ENCODE results near the gene SELENOF.
A peak's percentile ranks its signal among the peaks of the same experiment; 100 is the strongest.
"Not testable (repeated sequence)": the region's sequence is repeated elsewhere in the genome, so short reads cannot be mapped to it uniquely, and the experiment has no call there.

SELENOF gene

GRCh38 chr1:86856196-86856595, 57.7 kb downstream of the SELENOF start:
- DNase-seq (ENCODE audit: low spot score): no peak

DNA sequence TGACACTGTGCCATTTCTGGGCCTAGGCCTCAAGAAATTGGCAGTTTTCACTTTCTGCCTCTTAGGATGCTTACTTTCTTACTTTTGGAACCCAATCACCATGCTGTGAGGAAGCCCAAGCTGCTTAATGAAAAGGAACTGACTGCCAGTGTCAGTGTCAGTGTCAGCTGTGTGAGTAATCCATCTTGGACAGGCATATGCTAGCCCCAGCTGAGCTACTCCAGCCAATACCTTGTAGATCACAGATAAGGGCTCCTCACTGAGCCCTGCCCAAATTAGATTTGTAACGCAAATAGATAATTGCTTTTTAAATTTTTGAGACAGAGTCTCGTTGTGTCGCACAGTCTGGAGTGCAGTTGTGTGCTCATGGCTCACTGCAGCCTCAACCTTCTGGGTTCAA, 59.6 kb downstream of the SELENOF start:
- no peak for DNase-seq (ENCODE audit: low spot score)

GRCh38 chr1:86852782-86853408, 61.0 kb downstream of the SELENOF start:
- DNase-seq (ENCODE audit: low spot score): no peak

DNA sequence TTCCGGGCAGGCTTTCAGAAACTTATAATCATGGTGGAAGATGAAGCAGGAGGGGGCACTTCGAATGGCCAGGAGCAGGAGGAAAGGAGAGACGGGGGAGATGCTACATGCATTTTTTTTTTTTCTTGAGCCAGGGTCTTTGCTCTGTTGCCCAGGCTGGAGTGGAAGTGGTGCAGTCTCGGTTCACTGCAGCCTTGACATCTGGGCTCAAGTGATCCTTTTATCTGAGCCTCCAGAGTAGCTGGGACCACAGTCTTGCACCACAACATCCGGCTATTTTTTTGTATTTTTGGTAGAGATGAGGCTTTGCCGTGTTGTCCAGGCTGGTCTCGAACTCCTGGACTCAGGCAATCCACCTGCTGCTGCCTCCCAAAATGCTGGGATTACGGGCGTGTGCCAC, 61.6 kb downstream of the SELENOF start:
- no peak for DNase-seq (ENCODE audit: low spot score)

DNA sequence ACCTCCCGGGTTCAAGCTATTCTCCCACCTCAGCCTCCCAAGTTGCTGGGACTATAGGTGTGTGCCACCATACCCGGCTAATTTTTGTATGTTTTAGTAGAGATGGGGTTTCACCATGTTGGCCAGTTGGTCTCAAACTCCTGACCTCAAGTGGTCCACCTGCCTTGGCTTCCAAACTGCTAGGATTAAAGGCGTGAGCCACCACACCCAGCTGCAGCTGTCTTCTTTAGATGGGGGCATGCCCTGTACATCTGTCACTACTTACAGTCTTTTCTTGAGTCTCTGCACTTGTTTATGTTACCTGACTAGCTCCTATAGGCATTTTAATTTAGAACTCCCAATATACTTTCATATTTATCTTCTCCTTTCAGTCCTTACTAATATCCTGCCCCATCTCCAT, 64.2 kb downstream of the SELENOF start:
- DNase-seq (ENCODE audit: low spot score): no peak

GRCh38 chr1:86848654-86849053, 65.3 kb downstream of the SELENOF start:
- no peak for DNase-seq (ENCODE audit: low spot score)

DNA sequence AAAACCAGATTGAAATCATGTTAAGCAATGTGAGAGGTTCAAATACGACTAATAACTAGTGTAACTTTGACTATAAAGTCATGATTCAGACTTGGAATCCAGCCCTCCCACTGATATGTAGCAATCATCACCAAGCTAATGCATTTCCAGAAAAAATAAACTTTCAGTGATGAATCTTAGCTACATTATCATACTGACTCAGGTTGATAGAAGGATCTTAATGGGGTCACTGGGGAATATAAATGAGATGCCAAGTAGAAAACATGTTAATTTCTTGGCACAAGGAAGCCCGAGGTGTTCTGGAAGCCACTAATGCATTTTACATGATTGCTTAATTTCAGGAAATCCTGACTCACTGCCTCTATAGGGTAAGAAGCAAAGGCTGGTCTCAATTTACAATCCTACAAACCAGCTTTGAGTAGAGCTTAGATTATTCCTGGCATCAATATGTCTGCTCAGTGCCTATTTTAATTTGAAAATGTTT, 67.7 kb downstream of the SELENOF start:
- DNase-seq (ENCODE audit: low spot score): no peak

DNA sequence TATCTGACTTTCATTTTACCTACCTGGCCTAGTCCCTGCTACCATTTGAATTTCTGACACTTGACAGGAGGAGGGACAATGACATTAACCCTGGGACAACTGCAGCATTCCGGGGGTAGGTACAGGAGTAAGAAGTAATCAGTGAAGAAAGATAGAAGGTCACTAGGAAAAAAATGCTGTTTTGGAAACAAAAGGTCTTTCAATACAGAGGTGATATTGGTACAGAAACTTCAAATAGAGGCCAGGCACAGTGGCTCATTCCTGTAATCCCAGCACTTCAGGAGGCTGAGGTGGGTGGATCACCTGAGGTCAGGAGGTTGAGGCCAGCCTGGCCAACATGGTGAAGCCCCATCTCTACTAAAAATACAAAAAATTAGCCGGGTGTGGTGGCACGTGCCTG, 68.4 kb downstream of the SELENOF start:
- no peak for DNase-seq (ENCODE audit: low spot score)

DNA sequence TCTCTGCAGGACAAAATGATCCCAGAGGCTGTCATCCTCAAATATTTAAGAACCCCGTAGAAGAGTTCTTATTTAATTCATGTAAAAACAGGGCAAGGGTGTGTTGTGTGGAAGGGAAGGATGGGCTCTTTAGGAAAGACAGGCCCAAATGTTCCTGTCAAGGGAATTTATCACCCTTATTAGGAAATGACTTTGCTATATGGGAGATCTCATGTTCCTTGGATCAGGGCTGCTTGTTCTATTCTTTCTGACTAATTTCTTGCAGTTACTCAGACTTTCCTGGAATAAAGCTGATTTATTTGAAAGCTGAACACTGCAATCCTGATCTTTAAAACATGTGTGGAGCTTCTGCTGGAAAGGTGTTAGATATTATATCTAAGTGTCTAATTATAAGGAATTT, 72.8 kb downstream of the SELENOF start:
- DNase-seq (ENCODE audit: low spot score): no peak

GRCh38 chr1:86833461-86834215, 80.3 kb downstream of the SELENOF start:
- DNase-seq (ENCODE audit: low spot score): peak; percentile 73

DNA sequence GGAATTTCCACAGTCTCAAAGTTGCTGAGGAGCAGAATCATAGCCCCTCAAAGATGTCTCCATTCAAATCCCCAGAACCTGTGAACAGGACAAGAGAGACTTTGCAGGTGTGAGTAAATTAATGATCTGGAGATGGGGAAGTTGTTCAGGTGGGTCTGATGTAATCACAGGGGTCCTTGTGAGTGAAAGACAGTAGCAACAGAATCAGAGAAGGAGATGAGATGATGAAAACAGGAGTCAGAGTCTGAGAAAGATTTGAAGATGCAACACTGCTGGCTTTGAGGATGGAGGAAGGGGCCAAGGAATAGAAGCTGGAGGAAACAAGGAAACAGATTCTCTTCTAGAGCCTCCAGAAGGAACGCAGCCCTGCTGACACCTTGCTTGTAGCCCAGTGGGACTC, 81.5 kb downstream of the SELENOF start:
- DNase-seq (ENCODE audit: low spot score): no peak

DNA sequence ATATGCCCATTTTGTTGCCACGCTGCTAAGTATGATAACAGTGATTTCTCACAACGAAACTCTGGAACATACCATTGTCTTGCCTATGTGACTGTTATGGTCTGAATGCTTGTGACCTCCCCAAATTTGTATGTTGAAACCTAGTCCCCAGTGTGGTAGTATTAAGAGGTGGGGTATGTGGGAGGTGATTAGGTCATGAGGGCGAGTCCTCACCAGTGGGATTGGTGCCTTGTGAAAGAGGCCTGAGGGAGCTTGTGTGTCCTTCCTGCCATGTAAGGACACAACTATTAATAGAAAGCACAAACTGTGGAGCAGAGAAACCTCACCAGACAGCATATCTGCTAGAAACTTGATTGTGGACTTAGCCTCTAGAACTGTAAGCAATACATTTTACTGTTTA, 84.6 kb downstream of the SELENOF start:
- no peak for DNase-seq (ENCODE audit: low spot score)

- DNase-seq (ENCODE audit: low spot score): no peak
Measured at GRCh38 chr1:86828024-86828423, 85.9 kb downstream of the SELENOF start.

GRCh38 chr1:86826856-86827255, 87.1 kb downstream of the SELENOF start:
- no peak for DNase-seq (ENCODE audit: low spot score)

GRCh38 chr1:86825319-86825718, 88.6 kb downstream of the SELENOF start:
- DNase-seq (ENCODE audit: low spot score): no peak

DNA sequence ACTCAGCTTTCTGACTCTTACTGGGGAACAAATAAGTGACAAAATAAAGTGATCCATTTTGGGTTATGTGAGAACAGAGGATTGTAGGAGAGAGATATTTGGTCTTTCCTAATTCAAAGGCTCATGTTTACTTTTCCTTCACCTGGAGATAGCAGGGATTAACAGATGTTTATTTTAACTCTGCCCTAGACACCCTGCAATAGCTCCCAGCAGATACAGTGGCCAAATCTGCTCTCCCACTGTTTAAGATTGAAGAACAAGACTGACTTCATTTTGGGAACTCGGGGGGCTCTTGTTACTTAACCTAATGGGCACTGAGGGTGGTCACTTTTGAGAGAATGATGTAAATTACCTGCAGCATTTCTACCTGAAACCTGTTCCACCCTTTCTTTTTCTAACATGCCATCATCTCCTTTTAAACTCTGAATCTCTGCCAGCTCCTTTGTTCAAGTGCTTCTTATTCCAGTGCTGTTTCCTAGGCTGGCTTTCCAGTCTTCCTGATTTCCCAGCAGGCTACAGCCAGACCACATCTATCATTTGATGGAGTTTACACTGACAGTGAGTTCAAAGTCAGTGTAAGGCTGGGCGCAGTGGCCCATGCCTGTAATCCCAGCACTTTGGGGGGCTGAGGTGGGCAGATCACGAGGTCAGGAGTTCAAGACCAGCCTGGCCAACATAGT, 90.0 kb downstream of the SELENOF start:
- DNase-seq (ENCODE audit: low spot score): no peak

- no peak for DNase-seq (ENCODE audit: low spot score)
Measured at GRCh38 chr1:86823386-86823785, 90.5 kb downstream of the SELENOF start.

- DNase-seq (ENCODE audit: low spot score): no peak
Measured at GRCh38 chr1:86822459-86822858, 91.5 kb downstream of the SELENOF start.

GRCh38 chr1:86821956-86822355, 92.0 kb downstream of the SELENOF start:
- no peak for DNase-seq (ENCODE audit: low spot score)

- DNase-seq (ENCODE audit: low spot score): not testable (repeated sequence)
Measured at GRCh38 chr1:86819970-86820369, 94.0 kb downstream of the SELENOF start.

GRCh38 chr1:86817246-86817826, 96.6 kb downstream of the SELENOF start:
- DNase-seq (ENCODE audit: low spot score): not testable (repeated sequence)

GRCh38 chr1:86814118-86814517, 99.8 kb downstream of the SELENOF start:
- not testable (repeated sequence) for DNase-seq (ENCODE audit: low spot score)
